Measurements from ENCODE around the gene STKLD1. TPM values are rescaled to one million over a fixed set of nuclear protein-coding genes. Genes with fewer than 3 reads are reported as not detected.

Gene STKLD1
- polyA plus RNA-seq, 1 donor = 2.4 TPM

DNA sequence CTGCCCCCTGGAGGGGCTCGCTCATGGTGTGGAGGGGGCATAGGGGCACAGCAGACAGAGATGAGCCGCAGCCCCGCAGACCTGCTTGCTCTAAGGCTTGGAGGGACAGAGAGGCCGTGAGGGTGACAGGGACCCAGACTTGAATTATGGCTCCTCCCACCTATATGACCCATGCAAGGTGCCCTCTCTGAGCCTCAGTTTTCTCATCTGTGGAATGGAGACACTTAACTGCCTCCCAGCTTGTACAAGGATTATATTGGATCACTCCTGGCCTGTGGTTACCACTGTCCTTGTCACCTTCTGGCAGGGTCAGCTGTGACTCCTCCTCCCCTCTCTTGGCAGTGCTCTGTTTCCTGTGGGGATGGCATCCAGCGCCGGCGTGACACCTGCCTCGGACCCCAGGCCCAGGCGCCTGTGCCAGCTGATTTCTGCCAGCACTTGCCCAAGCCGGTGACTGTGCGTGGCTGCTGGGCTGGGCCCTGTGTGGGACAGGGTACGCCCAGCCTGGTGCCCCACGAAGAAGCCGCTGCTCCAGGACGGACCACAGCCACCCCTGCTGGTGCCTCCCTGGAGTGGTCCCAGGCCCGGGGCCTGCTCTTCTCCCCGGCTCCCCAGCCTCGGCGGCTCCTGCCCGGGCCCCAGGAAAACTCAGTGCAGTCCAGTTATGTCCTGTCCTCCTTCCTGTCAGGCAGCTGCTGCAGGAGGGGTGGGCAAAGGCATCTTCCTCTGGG is 78.9 kb downstream of the STKLD1 start:
- Histone ChIP-seq H3K36me3 (ENCODE audit: control insufficient read depth, insufficient read depth, low read length) (peaks cover 3% of the 10 kb centered on the region), H3K4me1 (ENCODE audit: control insufficient read depth, insufficient read depth, low read length) (peaks cover 7% of the 10 kb centered on the region), H3K27me3 (ENCODE audit: control insufficient read depth, insufficient read depth, low read length) (no peaks in the 10 kb centered on the region), H3K9me3 (ENCODE audit: control insufficient read depth, low read depth, low read length) (no peaks in the 10 kb centered on the region), H3K4me3 (ENCODE audit: low read length) (no peak overlapping the region), H3K27ac (ENCODE audit: low read length) (no peak overlapping the region)
- WGBS (ENCODE audit: insufficient coverage, low lambda C conversion rate) = no CpG with 5 or more reads among the region's 20 CpGs
- no peak for DNase-seq

Other genes with a start within 250 kb of the STKLD1 start
- gene GBGT1, start 212.5 kb upstream of the STKLD1 start, polyA plus RNA-seq = 8.7 TPM
- gene OBP2B, start 167.1 kb upstream of the STKLD1 start, polyA plus RNA-seq = not detected
- 19.6 TPM for gene ABO, start 101.2 kb upstream of the STKLD1 start, polyA plus RNA-seq
- 41.8 TPM for gene SURF6, start 40.2 kb upstream of the STKLD1 start, polyA plus RNA-seq
- 20.2 TPM for gene MED22, start 28.2 kb upstream of the STKLD1 start, polyA plus RNA-seq
- gene RPL7A, start 28.1 kb upstream of the STKLD1 start, polyA plus RNA-seq = 2,688 TPM
- gene SURF1, start 19.9 kb upstream of the STKLD1 start, polyA plus RNA-seq = 32.5 TPM
- gene SURF2, start 19.8 kb upstream of the STKLD1 start, polyA plus RNA-seq = 16.3 TPM
- gene SURF4, start 306 bp upstream of the STKLD1 start, polyA plus RNA-seq = 232 TPM
- gene REXO4, start 41.6 kb downstream of the STKLD1 start, polyA plus RNA-seq = 23.6 TPM
- gene ADAMTS13, start 46.0 kb downstream of the STKLD1 start, polyA plus RNA-seq = 10.4 TPM
- 27.3 TPM for gene CACFD1, start 83.6 kb downstream of the STKLD1 start, polyA plus RNA-seq
- gene SLC2A6, start 102.7 kb downstream of the STKLD1 start, polyA plus RNA-seq = 1.7 TPM
- gene MYMK, start 148.6 kb downstream of the STKLD1 start, polyA plus RNA-seq = 0.13 TPM
- 0.69 TPM for gene ADAMTSL2, start 158.3 kb downstream of the STKLD1 start, polyA plus RNA-seq
- 0.09 TPM for gene FAM163B, start 233.0 kb downstream of the STKLD1 start, polyA plus RNA-seq